Uterus (tissue), 2 donors: ENCODE data around the gene CPLANE2.

Experiments
- CTCF ChIP-seq, 4 experiments: fragments of 200-600 bp in 2 of 4; fragments of 450-650 bp in 2 of 4; sonication (generic) in 2 of 4; IDR thresholded peaks; one replicate each; pipeline ENCODE4 v1.5.1; 2016 to 2019; ENCODE audit warnings: antibody characterized with exemption in 4 of 4, mild to moderate bottlenecking in 2 of 4, moderate library complexity in 1 of 4
- POLR2A ChIP-seq, 2 donors: fragments of 450-650 bp; IDR thresholded peaks; one replicate each; pipeline ENCODE4 v1.6.1; 2016; ENCODE audit warnings: antibody characterized with exemption in 2 of 2, mild to moderate bottlenecking in 1 of 2, moderate library complexity in 1 of 2

GRCh38 chr1:16252912-16253311 is 15.9 kb upstream of the CPLANE2 start:
- TF ChIP-seq CTCF (IDR thresholded peaks at IDR 0.05), result no peak
- TF ChIP-seq POLR2A (IDR thresholded peaks at IDR 0.05), result no peak
